Measurements from ENCODE around the gene ATP6V0E1. TPM values are rescaled to one million over a fixed set of nuclear protein-coding genes. Genes with fewer than 3 reads are reported as not detected.

ATP6V0E1 gene
- total RNA-seq, 1 experiment from 2014 or later, result 332 TPM

DNA sequence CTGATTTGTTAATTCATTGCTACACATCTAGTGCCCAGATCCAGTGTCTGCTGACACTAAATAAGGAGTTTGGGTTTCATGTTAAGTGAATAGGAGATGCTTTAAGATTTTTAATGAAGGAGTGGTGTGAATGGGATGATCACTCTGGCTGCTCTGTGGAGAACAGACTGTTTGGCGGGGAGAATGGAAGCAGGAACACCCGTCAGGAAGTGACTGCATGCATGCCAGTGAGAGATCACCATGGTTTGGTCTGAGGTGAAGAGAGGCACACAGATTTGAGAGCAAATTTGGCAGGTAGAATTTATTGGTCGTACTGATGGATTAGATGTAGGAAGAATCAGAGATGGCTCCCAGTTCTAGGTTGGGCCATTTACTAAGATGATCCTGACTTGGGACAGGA, 19.8 kb downstream of the ATP6V0E1 start:
- TF ChIP-seq, protein P1, sequence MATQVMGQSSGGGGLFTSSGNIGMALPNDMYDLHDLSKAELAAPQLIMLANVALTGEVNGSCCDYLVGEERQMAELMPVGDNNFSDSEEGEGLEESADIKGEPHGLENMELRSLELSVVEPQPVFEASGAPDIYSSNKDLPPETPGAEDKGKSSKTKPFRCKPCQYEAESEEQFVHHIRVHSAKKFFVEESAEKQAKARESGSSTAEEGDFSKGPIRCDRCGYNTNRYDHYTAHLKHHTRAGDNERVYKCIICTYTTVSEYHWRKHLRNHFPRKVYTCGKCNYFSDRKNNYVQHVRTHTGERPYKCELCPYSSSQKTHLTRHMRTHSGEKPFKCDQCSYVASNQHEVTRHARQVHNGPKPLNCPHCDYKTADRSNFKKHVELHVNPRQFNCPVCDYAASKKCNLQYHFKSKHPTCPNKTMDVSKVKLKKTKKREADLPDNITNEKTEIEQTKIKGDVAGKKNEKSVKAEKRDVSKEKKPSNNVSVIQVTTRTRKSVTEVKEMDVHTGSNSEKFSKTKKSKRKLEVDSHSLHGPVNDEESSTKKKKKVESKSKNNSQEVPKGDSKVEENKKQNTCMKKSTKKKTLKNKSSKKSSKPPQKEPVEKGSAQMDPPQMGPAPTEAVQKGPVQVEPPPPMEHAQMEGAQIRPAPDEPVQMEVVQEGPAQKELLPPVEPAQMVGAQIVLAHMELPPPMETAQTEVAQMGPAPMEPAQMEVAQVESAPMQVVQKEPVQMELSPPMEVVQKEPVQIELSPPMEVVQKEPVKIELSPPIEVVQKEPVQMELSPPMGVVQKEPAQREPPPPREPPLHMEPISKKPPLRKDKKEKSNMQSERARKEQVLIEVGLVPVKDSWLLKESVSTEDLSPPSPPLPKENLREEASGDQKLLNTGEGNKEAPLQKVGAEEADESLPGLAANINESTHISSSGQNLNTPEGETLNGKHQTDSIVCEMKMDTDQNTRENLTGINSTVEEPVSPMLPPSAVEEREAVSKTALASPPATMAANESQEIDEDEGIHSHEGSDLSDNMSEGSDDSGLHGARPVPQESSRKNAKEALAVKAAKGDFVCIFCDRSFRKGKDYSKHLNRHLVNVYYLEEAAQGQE (IDR thresholded peaks at IDR 0.05; ENCODE audit: insufficient read depth in 1 of 2, low read depth in 2 of 2, low read length in 1 of 2), result no peak
- no peak for TF ChIP-seq SIN3A (IDR thresholded peaks at IDR 0.05; ENCODE audit: borderline replicate concordance, insufficient read depth, low read depth, low read length)
- TF ChIP-seq, protein P2, sequence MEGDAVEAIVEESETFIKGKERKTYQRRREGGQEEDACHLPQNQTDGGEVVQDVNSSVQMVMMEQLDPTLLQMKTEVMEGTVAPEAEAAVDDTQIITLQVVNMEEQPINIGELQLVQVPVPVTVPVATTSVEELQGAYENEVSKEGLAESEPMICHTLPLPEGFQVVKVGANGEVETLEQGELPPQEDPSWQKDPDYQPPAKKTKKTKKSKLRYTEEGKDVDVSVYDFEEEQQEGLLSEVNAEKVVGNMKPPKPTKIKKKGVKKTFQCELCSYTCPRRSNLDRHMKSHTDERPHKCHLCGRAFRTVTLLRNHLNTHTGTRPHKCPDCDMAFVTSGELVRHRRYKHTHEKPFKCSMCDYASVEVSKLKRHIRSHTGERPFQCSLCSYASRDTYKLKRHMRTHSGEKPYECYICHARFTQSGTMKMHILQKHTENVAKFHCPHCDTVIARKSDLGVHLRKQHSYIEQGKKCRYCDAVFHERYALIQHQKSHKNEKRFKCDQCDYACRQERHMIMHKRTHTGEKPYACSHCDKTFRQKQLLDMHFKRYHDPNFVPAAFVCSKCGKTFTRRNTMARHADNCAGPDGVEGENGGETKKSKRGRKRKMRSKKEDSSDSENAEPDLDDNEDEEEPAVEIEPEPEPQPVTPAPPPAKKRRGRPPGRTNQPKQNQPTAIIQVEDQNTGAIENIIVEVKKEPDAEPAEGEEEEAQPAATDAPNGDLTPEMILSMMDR (IDR thresholded peaks at IDR 0.05), result no peak
- TF ChIP-seq POLR2AphosphoS5 (IDR thresholded peaks at IDR 0.05; ENCODE audit: low read depth, low read length), result no peak
- no peak for TF ChIP-seq TCF7L2 (IDR thresholded peaks at IDR 0.05; ENCODE audit: low read depth, low read length)
- POLR2A ChIA-PET, result interaction anchor here (0.6 kb wide), 1 partner anchor 20 kb away, joined by 4 read pairs; no protein-coding TSS in a partner anchor
- in situ Hi-C loops (cut with HindIII; ENCODE audit: low pct_unique_long_range_greater_than_20kb, low sequenced_read_pairs) (no loop called here), intact Hi-C loops (cut with micrococcal nuclease; ENCODE audit: unreplicated experiment) (no loop called here)
- H3K27me3 ChIP-seq (ENCODE audit: control insufficient read depth, insufficient read depth, low read length), result no peaks in the 10 kb centered on the region
- no peaks in the 10 kb centered on the region; the same call in 1 of the 2 replicates for H3K4me1 ChIP-seq (ENCODE audit: control insufficient read depth, insufficient read depth, low read length)
- BruUV-seq (replicated peaks), result no TSS peak
- H3K36me3 ChIP-seq (ENCODE audit: control insufficient read depth, insufficient read depth, low read length), result no peaks in the 10 kb centered on the region
- no peaks in the 10 kb centered on the region for H3K9me3 ChIP-seq (ENCODE audit: control insufficient read depth, insufficient read depth, low read depth, low read length)
- ATAC-seq, result no peak
- CTCF ChIA-PET, result no interaction called here
- no peak overlapping the region for H3K4me3 ChIP-seq (ENCODE audit: low read depth in 2 of 2, low read length in 2 of 2)
- no peak for DNase-seq (ENCODE audit: low read depth, low spot score)
- no peak overlapping the region for H3K27ac ChIP-seq (ENCODE audit: low read length)

DNA sequence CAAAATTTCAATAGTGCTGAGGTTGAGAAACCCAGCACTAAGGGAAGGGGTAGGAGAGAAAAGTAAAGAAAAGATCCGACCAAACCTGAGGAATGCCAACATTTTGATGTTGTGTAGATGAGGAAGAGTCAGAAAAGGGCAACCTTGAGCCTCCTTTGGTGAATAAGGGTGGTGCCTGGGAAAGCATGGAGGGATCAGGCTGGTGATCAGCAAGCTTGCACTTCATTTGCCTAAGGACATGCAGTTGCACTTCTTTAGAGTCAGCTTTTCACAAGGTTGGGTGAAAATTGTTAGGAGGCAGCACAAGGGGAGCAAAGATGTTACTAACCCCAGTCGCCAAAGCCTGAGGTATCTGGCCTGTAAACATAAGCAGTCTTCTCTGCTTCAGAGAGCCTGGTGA, 20.4 kb downstream of the ATP6V0E1 start:
- Histone ChIP-seq H3K36me3 (ENCODE audit: control insufficient read depth, insufficient read depth, low read length) (no peaks in the 10 kb centered on the region), H3K4me1 (ENCODE audit: control insufficient read depth, insufficient read depth, low read length) (no peaks in the 10 kb centered on the region; the same call in 1 of the 2 replicates), H3K4me3 (ENCODE audit: low read depth in 2 of 2, low read length in 2 of 2) (no peak overlapping the region), H3K9me3 (ENCODE audit: control insufficient read depth, insufficient read depth, low read depth, low read length) (no peaks in the 10 kb centered on the region), H3K27ac (ENCODE audit: low read length) (no peak overlapping the region), H3K27me3 (ENCODE audit: control insufficient read depth, insufficient read depth, low read length) (no peaks in the 10 kb centered on the region)
- in situ Hi-C loops (cut with HindIII; ENCODE audit: low pct_unique_long_range_greater_than_20kb, low sequenced_read_pairs), result no loop called here
- TF ChIP-seq, protein P1 (IDR thresholded peaks at IDR 0.05; ENCODE audit: insufficient read depth in 1 of 2, low read depth in 2 of 2, low read length in 1 of 2), result no peak
- TF ChIP-seq TCF7L2 (IDR thresholded peaks at IDR 0.05; ENCODE audit: low read depth, low read length), result no peak
- TF ChIP-seq, protein P2 (IDR thresholded peaks at IDR 0.05), result no peak
- no peak for TF ChIP-seq POLR2AphosphoS5 (IDR thresholded peaks at IDR 0.05; ENCODE audit: low read depth, low read length)
- TF ChIP-seq SIN3A (IDR thresholded peaks at IDR 0.05; ENCODE audit: borderline replicate concordance, insufficient read depth, low read depth, low read length), result no peak
- ATAC-seq (peak; percentile 39; the same call in 1 of the 2 replicates), DNase-seq (ENCODE audit: low read depth, low spot score) (no peak)
- intact Hi-C loops (cut with micrococcal nuclease; ENCODE audit: unreplicated experiment), result no loop called here
- ChIA-PET POLR2A (interaction anchor here (0.6 kb wide), 1 partner anchor 20 kb away, joined by 4 read pairs; no protein-coding TSS in a partner anchor), CTCF (interaction anchor here (0.7 kb wide), 1 partner anchor 36 kb away, joined by 3 read pairs; no protein-coding TSS in a partner anchor)
- no TSS peak for BruUV-seq (replicated peaks)
